Measurements from ENCODE around the gene KLHL20. TPM values are rescaled to one million over a fixed set of nuclear protein-coding genes. Genes with fewer than 3 reads are reported as not detected.
"Not testable (repeated sequence)": the region's sequence is repeated elsewhere in the genome, so short reads cannot be mapped to it uniquely, and the experiment has no call there.

KLHL20 gene, protein sequence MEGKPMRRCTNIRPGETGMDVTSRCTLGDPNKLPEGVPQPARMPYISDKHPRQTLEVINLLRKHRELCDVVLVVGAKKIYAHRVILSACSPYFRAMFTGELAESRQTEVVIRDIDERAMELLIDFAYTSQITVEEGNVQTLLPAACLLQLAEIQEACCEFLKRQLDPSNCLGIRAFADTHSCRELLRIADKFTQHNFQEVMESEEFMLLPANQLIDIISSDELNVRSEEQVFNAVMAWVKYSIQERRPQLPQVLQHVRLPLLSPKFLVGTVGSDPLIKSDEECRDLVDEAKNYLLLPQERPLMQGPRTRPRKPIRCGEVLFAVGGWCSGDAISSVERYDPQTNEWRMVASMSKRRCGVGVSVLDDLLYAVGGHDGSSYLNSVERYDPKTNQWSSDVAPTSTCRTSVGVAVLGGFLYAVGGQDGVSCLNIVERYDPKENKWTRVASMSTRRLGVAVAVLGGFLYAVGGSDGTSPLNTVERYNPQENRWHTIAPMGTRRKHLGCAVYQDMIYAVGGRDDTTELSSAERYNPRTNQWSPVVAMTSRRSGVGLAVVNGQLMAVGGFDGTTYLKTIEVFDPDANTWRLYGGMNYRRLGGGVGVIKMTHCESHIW
- 17.3 and 22.9 TPM in 2 replicates for total RNA-seq

DNA sequence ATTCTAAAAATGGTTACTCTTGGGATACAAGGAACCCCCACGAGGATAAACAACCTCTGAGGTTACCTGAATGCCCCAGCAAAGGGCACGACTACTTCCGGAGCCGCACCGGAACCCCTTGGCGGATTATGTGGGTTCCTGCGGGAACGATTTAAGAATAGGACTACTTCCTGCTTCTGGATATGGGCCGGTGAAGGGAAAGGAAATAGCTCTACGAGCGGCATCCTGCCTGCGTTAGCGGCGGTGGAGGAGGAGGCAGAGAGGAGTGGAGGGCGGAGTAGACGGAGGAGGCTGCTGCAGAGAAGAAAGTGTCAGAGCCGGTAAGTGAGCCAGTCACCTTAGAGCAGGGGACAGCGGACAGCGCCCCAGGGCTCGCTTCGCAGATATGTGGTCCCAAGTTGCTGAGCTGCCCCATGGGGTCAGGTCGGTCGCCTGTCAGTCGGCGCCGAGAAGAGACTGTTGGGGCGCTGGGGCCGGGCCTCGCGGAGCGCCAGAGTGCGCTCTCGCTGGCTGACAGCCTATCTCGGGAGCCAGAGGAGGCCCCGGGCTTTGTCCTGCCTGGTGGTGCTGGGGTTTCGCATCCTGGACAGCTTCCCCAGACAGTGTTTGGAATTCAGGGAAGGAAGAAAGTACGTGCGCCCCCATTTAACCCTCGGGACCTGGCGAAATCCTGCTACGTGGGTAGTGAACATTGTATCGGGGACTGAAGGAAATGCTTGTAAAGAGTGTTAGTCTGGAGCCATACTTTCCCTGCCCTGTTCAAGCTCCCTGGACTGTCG lies at the start of gene KLHL20:
Gene KLHL20 (plus strand): TSS at position 223 of the 779 bp plus-strand sequence. CDS start 1,063 bp downstream, outside the sequence.
- TF ChIP-seq CTCF (IDR thresholded peaks at IDR 0.05; ENCODE audit: insufficient read depth, low read length, poor library complexity, severe bottlenecking) = peak; percentile 2
- no peaks in the 10 kb centered on the region for H3K36me3 ChIP-seq (ENCODE audit: control insufficient read depth, insufficient read depth, low read length)
- H3K27me3 ChIP-seq (ENCODE audit: control insufficient read depth, insufficient read depth, low read length) = no peaks in the 10 kb centered on the region
- peak within 1 kb of the TSS; percentile 77 for H3K4me3 ChIP-seq (ENCODE audit: low read depth, low read length)
- peak; percentile 56 for DNase-seq (ENCODE audit: low read depth)

DNA sequence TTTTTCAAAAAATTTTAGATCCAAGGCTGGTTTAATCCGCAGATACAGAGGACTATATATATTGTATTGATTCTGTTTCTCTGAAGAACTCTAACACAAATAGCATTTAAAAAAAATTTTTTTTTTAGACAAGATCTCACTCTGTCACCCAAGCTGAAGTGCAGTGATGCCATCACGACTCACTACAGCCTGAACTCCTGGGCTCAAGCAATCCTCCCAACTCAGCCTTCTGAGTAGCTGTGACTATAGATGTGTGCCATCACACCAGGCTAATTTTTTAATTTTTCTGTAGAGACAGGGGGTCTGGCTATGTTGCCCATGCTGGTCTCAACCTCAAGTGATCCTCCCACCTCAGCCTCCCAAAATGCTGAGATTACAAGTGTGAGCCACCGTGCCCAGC lies 48.1 kb upstream of the KLHL20 start:
- DNase-seq (ENCODE audit: low read depth) = no peak
- Histone ChIP-seq H3K4me3 (ENCODE audit: low read depth, low read length) (no peak overlapping the region), H3K36me3 (ENCODE audit: control insufficient read depth, insufficient read depth, low read length) (no peaks in the 10 kb centered on the region), H3K27me3 (ENCODE audit: control insufficient read depth, insufficient read depth, low read length) (no peaks in the 10 kb centered on the region)
- no peak for TF ChIP-seq CTCF (IDR thresholded peaks at IDR 0.05; ENCODE audit: insufficient read depth, low read length, poor library complexity, severe bottlenecking)

DNA sequence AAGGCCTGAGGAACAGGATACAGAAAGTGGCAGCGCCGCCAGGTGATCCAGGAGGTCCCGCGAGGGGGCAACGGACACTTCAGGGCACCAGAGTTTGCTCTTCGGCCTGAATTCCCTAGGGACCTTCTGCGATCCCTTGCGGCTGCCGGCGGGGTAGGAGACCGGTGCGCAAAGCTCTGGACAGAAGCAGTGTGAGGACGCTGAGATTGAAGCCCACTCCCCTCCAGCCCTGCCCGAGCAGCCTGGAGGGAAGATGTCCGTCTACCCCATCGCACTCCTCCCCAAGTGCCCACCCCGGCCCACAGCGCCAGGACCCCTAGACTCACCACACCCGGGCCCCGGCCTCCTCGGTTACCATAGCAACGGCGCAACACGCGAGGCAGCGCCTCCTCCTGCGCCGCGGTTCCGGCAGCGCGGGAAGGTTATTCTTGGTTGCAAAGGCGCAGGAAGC lies 45.3 kb upstream of the KLHL20 start, which contains the start of gene ANKRD45:
Gene ANKRD45 (minus strand): TSS at position 361 of the 451 bp plus-strand sequence. CDS start 10,433 bp downstream, outside the sequence.
- H3K27me3 ChIP-seq (ENCODE audit: control insufficient read depth, insufficient read depth, low read length) = no peaks in the 10 kb centered on the region

DNA sequence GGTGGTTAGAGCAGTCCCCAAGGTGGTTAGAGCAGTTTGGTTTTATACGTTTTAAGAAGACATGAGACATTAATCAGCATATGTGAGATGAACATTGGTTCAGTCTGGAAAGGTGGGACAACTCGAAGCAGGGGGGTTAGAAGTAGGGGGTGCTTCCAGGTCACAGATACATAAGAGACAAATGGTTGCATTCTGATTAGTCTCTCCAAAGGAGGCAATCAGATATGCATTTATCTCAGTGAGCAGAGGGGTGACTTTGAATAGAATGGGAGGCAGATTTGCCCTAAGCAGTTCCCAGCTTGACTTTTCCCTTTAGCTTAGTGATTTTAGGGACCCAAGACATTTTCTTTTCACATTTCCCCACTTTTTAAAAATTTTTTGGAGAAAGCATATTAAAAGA lies 40.3 kb upstream of the KLHL20 start:
- DNase-seq (ENCODE audit: low read depth); H3K4me3 ChIP-seq (ENCODE audit: low read depth, low read length); H3K27me3 ChIP-seq (ENCODE audit: control insufficient read depth, insufficient read depth, low read length); H3K36me3 ChIP-seq (ENCODE audit: control insufficient read depth, insufficient read depth, low read length): not testable (repeated sequence)

More for the DNA sequence above, 45.3 kb upstream of the KLHL20 start, which contains the start of gene ANKRD45:
- TF ChIP-seq CTCF (IDR thresholded peaks at IDR 0.05; ENCODE audit: insufficient read depth, low read length, poor library complexity, severe bottlenecking) = peak; percentile 2
- no peaks in the 10 kb centered on the region for H3K36me3 ChIP-seq (ENCODE audit: control insufficient read depth, insufficient read depth, low read length)
- no peak for DNase-seq (ENCODE audit: low read depth)
- H3K4me3 ChIP-seq (ENCODE audit: low read depth, low read length) = peak within 1 kb of the TSS; percentile 67

DNA sequence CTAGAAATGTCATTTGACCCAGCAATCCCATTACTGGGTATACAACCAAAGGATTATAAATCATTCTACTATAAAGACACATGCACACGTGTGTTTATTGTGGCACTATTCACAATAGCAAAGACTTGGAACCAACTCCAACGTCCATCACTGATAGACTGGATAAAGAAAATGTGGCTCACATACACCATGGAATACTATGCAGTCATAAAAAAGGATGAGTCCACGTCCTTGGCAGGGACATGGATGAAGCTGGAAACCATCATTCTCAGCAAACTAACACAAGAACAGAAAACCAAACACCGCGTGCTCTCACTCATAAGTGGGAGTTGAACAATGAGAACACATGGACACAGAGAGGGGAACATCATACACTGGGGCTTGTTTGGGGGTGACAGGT lies 34.6 kb upstream of the KLHL20 start:
- H3K36me3 ChIP-seq (ENCODE audit: control insufficient read depth, insufficient read depth, low read length); DNase-seq (ENCODE audit: low read depth); H3K27me3 ChIP-seq (ENCODE audit: control insufficient read depth, insufficient read depth, low read length); H3K4me3 ChIP-seq (ENCODE audit: low read depth, low read length): not testable (repeated sequence)

GRCh38 chr1:173682184-173682583 lies 32.6 kb upstream of the KLHL20 start:
- no peaks in the 10 kb centered on the region for H3K36me3 ChIP-seq (ENCODE audit: control insufficient read depth, insufficient read depth, low read length)
- no peak for TF ChIP-seq CTCF (IDR thresholded peaks at IDR 0.05; ENCODE audit: insufficient read depth, low read length, poor library complexity, severe bottlenecking)
- no peak overlapping the region for H3K4me3 ChIP-seq (ENCODE audit: low read depth, low read length)
- no peak for DNase-seq (ENCODE audit: low read depth)
- H3K27me3 ChIP-seq (ENCODE audit: control insufficient read depth, insufficient read depth, low read length) = no peaks in the 10 kb centered on the region

DNA sequence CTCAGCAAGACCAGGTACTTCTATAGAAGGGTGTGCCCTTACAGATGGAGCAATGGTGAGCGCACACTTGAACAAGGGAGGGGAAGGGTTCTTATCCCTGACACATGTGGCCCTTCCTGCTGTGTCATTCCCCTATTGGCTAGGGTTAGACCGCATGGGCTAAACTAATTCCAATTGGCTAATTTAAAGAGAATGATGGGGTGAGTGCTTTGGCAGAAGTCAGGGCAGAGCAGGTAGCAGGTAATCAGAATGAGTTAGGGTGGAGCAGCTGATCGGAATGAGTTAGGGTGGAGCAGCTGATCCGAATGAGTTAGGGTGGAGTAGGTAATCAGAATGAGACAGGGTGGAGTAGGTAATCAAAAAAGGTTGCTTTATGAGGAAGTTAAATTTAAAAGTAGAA lies 30.9 kb upstream of the KLHL20 start:
- H3K4me3 ChIP-seq (ENCODE audit: low read depth, low read length); H3K36me3 ChIP-seq (ENCODE audit: control insufficient read depth, insufficient read depth, low read length); H3K27me3 ChIP-seq (ENCODE audit: control insufficient read depth, insufficient read depth, low read length); DNase-seq (ENCODE audit: low read depth): not testable (repeated sequence)

GRCh38 chr1:173685121-173685520 lies 29.7 kb upstream of the KLHL20 start:
- H3K27me3 ChIP-seq (ENCODE audit: control insufficient read depth, insufficient read depth, low read length); H3K4me3 ChIP-seq (ENCODE audit: low read depth, low read length); H3K36me3 ChIP-seq (ENCODE audit: control insufficient read depth, insufficient read depth, low read length); DNase-seq (ENCODE audit: low read depth): not testable (repeated sequence)

Data from kidney epithelial cell (primary cell).